HG03159 (cell line): ENCODE data around the gene LAMA4.
"Not testable (repeated sequence)": the region's sequence is repeated elsewhere in the genome, so short reads cannot be mapped to it uniquely, and the experiment has no call there.

Source experiments
- ATAC-seq: cut with Tn5 transposase; IDR thresholded peaks from one replicate; pipeline ENCODE4 v1.9.1; 2021; ENCODE audit warnings: mild to moderate bottlenecking, moderate library complexity; ENCODE audit not compliant: unreplicated experiment

Gene LAMA4

DNA sequence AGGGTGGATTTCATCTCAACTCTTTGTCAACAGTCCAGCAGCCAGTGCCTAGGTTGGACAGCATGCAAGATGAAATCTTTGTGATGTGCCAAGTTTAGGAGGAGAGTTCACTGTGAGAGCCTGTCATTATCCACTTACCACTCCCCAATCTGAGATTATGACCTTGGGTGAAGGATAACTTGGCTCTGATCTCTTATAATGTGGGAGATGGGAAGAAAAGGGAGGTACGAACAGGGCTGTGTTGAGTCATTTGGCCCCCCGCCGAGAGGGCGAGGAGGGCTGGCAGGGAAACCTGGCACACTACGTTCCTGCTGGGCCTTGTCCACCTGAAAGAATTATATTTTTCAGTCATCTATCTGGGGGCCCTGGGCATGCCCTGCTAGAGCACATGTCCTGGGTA, 35.8 kb downstream of the LAMA4 start:
- ATAC-seq, result no peak

DNA sequence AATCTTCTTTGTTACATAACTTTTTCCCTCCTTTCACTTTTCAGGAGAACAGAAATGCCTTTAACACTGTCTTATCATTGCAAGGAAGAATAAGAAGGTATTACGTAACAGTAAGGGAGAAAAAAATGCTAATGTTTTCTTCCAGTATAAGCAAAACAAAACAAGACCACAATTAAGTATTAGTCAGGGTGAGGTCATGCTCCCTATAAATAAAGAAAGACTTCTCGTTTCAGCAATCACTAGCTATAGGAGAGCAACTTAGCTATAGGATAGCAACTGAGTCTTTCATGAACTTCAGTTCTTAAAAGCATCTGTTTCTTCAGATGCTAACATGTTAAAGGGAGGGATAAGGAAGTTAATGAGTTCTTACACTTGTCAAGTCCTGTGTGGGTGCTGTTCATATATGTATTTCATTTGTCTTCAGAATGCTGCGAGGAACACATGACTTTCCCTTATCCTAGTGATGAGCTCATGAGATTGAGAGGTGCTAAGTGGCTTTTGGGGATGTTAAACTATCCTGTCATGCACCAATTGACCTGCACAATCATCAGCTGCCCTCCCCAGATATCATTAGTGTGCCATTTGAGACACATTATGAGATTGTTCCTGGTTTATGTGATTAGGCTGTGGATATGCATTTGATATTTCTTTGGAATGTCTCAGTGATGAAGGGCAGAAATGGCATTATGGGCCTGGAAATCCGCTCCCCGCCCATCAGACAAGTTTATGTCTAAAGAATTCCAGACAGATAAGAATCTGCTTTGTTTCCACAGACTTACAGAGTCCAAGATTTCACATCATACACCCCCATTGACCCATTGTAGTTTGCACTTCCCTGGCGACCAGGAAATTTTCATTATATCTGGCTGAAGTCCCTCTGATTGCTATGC, 37.5 kb downstream of the LAMA4 start:
- ATAC-seq, result no peak

DNA sequence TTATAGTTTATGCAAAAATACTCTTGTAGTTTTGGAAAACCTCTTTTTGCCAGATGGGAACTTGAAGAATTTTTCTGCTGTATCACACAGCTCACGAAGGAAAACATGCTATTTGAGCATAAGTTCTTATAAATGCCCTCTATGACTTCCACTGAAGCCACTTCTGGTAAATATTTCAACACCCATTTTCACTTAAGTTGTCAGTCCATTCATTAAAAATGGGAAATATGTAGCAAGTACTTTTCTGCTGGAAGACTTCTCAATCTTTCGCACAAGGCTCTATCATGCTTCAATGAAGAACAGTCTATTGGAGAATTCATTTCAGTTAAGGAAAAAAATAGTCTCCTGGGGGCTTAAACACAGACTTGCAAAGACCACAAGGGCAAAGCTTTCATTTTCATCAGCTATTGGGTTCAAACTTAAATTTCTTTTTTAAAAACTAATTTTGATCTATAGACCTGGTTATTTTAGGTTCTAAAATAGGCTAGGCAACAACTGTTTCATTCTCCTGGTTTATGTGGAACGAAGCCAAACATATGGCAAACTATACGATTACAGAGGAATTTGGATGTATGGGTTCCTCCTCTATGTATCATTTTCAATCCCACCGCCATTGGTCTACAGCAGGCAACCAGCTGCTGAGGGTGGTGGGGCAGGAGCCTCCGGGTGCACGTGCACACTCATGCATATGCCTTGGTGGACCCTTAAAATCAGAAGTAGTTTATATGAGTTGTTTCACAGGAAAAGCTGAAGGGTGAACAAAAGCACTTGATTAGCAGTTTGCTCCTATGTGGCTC, 38.7 kb downstream of the LAMA4 start:
- ATAC-seq, result no peak

DNA sequence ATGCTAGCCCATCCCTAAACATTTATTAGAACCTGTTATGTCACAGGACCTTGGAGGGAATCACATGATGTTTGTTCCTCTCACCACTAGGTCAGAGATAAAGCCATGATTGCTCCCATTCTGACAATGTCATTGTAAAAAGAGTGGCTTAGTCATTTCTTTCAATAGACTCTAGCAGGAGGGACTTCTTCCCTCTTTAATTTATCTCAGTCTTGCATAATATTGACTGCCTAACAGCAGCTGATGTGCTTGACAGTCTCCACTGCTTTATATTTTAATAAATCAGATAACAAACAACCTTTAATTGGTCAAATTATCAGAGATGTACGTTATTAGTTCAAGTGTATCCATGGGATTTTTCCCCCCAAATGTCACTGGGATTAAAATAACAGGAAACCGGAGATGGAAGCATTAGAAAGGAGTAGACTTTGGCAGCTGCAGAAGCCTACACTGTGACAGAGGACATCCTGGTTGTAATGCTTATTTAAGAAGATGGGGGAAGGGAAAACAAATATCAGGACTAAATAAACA, 39.6 kb downstream of the LAMA4 start:
- ATAC-seq, result no peak

DNA sequence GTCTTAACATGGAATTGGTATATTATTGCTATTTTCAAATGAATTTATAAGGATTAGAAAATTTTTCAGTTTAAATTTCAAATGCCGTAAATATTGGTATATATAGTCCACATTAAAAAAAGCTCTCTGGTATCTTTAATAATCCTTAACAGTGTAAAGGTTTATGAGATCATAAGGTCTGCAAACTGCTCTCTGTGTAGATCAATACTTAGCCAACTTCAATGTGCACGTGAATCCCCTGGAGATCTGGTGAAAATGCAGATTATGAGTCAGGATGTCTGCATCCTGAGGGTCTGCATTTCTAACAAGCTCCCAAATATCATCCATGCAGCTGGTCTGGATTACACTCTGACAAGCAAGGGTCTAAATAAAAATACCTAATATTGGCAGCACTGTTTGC, 43.5 kb downstream of the LAMA4 start:
- no peak for ATAC-seq

DNA sequence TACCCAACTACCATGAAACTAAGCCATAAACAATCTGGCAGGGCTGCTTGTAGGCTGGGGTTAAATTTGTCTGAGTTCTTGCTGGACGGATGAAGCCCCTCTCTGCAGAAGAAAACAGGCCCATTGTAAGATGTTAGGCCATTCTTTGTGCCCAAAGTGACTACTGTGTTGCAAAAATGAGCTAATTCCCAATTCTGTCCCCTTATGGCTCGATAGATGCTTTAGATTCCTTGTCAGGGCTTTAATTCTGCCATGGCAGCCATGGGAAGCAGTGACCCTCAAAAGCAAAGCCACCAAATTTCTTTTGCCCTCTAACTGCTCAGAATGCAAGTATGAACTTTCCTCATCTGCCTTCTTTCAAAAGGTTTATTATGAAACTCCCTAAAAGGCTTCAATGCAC, 45.2 kb downstream of the LAMA4 start:
- no peak for ATAC-seq

DNA sequence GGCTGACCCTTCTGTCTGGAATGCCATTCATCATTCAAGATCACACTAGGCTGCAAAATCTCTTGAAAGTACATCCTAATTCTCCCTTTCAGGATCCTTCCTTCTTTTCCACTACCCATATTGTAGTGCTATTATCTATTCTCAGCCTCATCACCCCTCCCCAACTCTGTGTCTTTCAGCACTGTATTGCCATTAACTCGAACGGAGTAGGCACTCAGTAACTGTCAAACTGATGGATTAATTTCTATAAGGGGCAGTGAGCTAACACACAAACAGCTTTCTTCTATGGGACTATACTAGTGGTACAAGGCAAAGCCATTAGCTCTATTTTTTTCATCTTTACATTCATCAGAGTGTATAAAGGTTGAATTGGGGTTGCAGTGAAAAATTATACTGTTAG, 46.6 kb downstream of the LAMA4 start:
- no peak for ATAC-seq

DNA sequence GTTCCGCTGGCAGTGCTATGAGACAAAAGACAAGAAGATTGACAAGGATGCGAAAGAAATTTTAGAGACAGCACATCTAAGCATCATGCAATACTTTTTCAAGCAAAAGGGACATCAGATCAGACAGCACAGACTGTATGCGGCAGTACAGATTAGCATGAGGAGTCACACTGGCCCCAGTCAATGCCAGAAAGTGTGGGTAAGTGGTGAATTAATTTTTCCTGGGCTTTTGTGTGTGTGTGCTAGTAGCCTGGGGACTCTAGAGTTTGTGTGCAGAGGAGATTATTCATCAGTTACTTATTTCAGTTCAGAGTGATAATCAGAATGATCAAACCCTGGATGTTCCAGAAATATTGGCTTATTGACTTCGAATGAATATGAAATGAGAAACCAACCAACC, 47.2 kb downstream of the LAMA4 start:
- no peak for ATAC-seq

DNA sequence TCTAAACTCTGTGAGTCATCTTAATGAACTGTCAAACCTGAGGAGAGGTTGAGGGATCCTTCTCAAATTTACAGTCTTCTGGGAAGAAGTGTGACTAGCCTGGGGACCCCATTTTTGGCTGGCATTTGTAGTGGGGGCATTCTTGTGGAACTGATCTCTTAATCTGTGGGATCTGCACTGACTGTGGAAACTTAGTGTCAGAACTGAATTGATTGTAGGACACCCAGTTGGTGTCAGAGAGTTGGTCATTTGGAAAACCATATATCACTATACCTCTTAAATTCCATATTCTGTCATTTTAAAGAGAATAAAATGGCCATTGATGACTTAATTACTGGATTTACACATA, 48.3 kb downstream of the LAMA4 start:
- no peak for ATAC-seq

DNA sequence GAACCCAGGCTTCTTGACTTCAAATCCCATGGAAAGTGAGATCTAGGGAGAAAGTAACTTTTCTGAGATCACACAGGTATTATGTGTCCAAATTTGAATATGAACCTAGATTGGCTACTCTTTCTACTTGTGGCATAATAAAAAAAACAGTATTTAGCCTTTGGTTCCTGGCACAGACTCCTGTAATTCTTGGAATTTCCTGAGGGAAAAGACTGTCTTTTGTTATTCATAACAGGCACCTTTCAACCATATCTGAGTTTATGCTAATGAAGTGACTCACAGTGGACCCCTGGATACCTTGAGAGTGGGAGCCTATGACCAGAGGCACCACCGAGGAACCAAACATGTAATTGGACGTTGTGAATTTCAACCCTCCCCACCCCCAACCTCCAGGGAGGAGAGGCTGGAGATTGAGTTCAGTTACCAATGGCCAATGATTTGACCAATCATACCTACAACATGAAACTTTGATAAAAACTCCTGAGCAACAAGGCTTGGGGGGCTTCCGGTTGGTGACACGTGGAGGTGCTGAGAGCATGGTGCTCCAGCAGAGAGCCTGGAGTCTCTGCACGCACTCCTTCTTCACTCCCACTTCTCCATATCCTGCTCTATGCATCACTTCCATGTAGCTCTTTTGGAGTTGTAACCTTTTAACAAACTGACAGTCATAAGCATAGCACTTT, 48.8 kb downstream of the LAMA4 start:
- ATAC-seq, result no peak

DNA sequence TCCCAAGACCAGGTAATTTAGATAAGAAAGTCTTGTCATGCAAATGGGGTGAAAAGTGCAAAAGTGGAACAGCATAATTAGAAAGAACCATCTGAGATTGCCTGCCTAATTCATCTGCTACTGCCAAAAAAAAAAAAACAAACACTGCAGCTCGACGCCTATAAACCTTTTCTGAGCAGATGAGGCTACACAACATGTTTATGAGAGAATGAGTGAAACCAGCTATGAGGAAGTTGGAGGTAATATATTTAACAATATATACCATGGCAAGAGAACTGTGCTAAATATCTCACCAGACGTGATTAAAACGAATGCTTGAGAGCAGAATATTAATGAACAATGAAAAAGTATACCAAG, 50.0 kb downstream of the LAMA4 start:
- no peak for ATAC-seq

DNA sequence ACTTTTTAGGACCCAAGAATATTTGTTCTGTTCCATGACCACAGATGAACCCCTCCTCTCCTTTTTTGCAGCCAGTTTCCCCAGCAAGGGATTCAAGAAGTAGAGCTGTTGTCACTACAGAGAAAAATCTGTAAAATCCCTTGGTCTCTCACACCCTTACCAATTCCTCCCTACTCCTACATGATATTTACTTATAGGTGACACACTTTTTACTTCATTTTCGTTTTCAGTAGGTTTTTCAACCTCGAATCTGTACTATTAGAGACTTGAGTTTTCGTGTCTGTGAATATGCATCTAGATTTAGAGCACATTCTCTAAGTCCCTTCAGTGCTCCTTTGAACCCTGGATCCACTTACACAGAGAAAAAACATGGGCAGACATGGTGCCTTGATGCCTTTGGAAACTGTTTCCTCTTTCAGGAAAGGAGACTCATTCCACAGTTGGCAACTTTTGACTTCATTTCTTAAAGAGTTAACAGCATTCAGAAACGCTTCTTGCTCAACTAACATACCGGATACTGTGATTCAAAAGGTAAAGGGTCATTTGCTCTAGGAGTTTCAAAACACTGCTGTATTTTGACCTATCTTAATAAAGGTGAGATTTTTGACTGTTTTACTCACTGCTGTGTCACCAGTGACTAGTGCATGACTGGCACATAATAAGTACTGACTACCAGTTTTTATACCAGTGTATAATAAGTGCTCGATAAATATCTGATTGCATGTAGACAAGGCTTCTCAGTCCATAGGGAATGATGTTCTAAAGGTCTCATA, 50.6 kb downstream of the LAMA4 start:
- no peak for ATAC-seq

DNA sequence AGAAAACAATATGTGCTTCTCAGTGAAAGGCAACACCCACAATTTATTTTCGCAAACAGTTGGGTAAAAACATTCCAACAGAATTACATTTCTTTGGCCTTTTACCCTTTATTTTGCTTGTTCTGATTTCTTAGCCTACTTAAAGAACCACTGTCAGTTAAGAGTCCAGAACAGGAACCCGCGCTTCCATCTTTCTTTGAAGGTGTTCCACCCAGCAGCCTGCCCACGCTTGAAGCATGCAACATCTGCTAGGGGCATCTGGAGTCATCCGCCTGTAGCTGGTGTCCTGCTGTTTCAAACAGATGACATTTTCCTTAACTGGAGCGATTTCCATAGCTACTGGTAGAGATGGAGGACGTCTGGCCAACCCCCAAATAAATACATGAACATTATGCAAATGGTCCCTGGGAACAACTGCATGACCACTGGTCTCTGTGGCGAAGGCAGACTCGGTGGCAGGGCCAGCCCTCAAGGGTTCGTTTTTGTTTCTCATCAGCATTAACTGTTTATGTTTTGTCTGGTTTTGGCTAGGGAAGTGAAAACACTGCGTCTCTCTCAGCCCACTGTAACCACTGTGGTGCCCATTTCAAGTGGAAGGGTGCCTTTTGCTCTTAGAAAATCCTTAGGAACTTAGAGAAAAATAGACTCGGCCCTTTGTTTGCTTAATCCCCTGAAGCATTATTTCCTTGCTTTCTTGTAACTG, 51.6 kb downstream of the LAMA4 start:
- ATAC-seq, result peak; percentile 58

DNA sequence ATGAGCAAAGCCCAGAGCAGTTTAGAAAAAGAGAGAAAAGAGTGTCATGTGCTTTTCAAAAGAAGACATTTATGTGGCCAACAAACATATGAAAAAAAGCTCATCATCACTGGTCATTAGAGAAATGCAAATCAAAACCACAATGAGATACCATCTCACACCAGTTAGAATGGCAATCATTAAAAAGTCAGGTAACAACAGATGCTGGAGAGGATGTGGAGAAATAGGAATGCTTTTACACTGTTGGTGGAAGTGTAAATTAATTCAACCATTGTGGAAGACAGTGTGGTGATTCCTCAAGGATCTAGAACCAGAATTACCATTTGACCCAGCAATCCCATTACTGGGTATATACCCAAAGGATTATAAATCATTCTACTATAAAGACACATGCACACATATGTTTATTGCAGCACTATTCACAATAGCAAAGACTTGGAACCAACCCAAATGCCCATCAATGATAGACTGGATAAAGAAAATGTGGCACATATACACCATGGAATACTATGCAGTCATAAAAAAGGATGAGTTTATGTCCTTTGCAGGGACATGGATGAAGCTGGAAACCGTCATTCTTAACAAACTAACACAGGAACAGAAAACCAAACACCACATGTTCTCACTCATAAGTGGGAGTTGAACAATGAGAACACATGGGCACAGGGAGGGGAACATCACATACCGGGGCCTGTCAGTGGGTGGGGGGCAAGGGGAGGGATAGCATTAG, 54.0 kb downstream of the LAMA4 start:
- ATAC-seq, result not testable (repeated sequence)

DNA sequence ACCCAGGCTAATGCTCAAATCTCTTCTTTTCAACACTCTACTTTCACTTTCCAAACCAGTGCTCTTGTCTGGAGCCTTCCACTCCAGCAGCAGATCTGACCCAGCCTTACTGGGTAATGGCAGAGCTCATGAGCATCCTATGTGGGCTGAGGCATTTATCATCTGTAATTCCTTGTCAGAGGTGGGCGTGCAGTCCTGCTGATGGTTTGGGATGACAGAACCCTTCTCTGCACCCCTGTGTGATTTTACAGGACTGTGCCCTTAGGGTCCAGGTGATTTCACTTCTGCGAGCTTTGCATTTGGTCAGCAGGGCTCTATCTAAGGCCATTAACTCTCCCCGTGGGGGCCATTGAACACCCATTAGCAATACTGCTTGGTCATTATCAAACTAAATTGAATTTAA, 55.4 kb downstream of the LAMA4 start:
- ATAC-seq, result no peak

DNA sequence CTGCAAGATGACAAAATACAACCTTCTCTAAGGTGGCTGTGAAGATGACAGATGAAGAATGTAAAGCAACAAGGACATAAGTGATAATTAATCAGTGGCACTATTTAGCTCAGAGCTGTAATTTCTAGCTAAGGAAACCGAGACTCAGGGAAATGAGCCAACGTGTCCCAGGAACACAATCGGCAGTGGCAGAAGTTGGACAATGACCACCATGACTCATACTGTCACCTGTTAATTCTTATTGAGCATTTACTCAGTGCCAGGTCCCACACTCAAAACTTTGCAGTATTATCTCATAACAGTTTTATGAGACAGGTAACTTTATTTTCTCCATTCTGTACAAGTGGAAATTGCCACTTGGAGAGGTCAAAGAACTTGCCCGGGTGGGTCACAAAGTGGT, 55.8 kb downstream of the LAMA4 start:
- ATAC-seq, result no peak

DNA sequence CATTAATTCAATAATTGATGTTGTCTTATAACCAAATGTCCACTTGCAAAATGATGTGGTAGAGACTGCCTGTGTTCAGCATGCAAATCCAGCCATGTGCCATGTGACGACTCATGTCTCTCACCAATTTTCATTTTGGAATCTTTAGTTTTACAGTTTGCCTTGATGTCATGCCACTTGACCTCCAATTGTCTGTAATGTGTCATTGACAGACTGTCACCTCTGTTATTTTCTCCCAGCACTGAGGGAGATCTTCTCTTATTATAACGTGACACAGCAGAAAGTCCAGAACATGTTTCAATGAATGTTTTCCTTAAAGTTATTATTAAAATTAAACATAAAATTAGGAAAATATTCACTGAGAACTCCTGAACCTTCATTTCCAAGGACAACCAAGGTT, 56.7 kb downstream of the LAMA4 start:
- ATAC-seq, result no peak

DNA sequence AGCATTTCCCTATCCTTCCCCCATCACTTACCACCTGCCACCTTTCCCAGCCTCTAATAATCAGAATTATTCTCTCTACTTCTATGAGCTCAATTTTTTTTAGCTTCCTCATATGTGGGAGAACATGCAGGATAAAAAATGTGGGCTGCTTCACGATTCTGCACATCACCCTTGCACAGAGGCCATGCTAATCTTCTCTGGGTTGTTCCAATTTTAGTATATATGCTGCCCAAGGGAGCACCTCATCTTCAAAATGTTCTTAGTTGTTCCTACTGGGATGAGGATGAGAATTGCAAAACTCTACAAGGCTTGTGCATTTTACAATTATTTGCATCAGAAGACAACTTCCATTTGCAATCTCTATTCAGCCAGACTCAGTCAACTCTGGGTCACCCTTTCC, 58.1 kb downstream of the LAMA4 start:
- no peak for ATAC-seq

DNA sequence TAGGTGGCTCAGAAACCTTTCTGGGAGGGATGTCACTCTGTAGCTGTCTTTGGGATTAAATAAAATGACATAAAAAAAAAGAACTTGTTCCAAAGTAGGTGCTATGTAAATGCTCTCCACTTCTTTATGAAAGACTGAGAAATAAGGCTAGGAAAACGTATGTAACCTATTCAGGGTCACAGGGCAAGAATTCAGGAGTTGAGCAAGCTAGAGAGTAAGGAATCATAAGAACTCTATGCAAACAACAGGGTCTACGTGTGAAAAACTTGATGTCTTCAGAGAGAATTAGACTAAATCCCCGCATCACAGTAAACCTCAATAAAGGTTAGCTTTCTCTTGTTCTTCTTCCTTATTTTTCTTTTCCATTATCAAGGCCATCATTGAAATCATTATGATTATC, 59.2 kb downstream of the LAMA4 start:
- no peak for ATAC-seq

DNA sequence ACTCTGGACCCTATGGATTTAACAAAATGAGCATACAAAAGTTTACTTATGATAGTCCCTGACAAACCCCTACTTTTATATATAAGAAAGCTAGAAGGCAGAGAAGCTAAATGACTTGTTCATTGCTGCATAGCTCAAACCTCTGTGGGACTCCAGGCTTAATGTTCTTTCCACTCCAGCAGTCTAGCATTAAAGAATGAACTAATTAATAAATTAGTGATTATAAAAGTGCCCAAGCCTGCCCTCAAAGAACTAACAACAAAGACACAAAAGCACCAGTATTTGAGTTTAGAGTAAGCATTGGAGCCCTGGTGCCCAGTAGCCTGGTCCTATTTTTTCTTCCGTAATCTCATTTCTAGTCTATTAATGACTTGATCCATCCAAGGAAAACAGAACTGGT, 59.9 kb downstream of the LAMA4 start:
- no peak for ATAC-seq
